GM21619 (cell line): ENCODE data around the gene C19orf44.
"Not testable (repeated sequence)": the region's sequence is repeated elsewhere in the genome, so short reads cannot be mapped to it uniquely, and the experiment has no call there.

Experiments
- ATAC-seq: cut with Tn5 transposase; IDR thresholded peaks from one replicate; pipeline ENCODE4 v1.9.1; 2021; ENCODE audit not compliant: unreplicated experiment

Gene C19orf44

DNA sequence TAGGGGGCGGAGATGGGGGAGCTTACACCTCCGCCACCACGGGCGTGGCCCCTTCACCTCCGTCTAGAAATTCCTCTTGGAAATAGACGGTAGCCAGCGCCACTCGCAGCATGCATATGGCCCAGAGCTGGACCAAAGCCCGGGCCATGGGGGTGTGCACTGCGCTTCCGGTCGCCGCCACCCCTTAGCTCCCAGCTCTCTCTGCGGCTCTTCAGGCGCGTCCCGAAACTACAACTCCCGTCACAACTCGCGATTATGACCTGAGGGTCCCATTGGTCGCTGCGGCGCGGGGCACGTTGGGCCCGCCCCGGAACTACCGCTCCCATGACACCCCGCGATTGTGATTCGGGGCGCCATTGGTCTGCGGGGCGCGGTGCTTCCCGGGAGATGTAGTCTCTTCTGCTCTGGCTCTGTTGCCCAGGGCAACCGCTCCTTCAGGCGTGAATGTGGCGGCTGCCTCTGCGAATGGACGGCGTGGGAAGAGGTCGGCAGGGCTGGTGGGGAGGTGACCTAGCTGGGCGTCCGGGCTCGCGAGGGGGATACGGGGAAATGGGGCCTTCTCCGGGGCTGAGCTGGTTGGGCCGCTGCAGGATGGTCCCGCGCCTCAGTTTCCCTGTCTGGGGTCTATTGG lies at the start of gene C19orf44, which contains the start of gene CALR3:
Gene C19orf44, plus strand, starts transcription at position 413 of the 631 bp plus-strand sequence. CDS start 4,399 bp downstream, outside the sequence.
Gene CALR3, minus strand, starts transcription at position 186 of the 631 bp plus-strand sequence. Its CDS starts 38 bp downstream, at position 148.
- peak; percentile 94 for ATAC-seq

DNA sequence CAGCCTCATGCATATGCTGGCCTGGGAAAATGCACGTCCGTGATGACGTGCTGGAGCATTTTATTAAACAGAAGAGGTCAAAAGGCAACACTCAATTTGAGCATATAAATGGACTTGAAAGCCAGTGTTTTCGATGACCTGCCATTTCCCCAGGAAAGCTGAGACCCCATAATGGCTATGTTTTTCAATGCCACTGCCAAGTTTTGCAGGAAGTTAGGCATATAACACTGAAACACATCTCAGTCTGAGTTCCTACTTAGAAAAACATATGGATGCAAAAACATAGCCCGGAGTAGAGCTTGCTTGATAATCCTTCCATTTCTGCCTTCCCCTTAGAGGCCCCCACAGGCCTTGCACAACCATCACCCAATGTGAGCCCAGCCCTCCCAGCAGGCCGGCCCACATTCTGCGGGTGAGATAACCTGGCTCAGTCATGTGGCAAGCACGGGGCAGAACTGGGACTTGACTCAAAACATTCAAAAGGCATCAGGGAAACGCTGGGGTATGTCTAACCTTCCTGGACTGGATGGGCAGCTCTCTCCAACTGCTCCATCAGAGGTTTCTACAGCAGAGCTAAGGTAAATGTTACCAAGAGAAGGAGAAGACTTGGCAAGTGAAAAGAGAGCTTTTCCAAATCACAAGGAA lies 49.3 kb upstream of the C19orf44 start:
- no peak for ATAC-seq

DNA sequence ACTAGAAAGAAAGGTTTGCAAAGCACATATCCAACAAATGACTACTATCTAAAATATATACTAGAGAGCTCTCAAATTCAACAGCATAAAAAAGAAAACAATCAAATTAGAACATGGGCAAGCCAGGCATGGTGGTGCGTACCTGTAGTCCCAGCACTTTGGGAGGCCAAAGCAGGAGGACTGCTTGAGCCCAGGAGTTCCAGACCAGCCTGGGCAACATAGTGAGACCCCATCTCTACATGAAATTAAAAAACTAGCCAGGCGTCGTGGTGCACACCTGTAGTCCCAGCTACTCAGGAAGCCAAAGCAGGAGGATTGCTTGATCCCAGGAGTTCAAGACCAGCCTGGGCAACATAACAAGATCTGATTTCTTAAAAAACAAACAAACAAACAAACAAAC lies 47.3 kb upstream of the C19orf44 start:
- not testable (repeated sequence) for ATAC-seq

DNA sequence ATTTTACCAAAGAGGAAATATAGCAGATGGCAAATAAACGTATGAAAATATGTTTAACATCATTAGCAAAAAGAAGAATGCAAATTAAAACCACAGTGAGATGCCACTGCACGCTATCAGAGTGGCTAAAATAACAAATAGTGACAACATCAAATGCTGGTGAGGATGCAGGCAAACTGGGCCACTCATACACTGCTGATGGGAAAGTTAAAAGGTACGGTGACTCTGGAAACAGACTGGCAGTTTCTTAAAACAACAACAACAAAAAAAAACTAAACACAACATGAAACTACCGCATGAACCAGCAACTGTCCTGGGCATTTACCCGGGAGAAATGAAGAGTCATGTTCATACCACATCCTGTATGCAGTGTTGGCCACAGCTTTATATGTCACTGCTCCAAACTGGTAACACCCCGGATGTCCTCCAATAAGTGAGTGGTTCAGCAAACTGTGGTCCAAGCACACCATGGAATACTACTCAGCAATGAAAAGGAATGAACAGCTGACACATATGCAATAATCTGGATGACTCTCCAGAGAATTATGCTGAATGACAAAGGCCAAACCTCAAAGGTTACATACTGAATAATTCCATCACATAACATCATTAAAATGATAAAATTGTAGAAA lies 46.7 kb upstream of the C19orf44 start:
- peak; percentile 41 for ATAC-seq

DNA sequence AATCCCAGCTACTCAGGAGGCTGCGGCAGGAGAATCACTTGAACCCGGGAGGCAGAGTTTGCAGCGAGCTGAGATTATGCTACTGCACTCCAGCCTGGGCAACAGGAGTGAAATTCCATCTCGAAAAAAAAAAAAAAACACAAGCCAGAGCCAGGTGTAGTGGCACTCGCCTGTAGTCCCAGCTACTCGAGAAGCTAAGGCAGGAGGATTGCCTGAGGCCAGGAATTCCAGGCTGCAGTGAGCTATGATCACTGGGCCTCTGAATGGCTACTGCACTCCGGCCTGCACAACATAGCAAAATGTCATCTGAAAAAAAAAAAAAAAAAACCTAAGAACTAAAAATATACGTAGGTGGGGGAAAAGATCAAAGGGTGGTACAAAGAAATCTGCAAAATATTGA lies 43.9 kb upstream of the C19orf44 start:
- ATAC-seq = no peak

DNA sequence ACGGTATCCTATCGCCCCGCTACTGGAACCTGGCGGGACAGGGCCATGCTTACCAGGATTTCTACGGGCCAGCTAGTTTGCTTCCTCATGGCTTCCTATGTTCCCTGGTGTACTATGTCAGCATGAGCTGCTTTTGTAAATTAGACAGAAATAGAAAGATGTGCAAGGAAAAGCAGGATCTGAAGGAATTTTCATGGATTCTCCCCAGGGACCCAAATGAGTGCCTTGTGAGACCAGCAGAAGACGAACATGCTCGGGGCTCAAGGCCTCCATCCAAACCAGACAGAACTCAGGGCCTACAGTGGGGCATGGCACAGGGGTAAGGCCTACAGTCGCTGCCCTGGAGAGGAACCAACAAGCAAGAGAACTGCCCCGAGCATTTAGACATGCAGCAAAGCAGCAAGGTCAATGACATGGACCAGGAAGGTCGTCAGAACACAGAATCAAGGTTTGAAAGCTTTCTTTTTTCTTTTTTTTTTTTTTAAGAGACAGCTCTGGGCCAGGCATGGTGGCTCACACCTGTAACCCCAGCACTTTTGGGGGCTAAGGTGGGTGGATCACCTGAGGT lies 41.8 kb upstream of the C19orf44 start:
- ATAC-seq = no peak

DNA sequence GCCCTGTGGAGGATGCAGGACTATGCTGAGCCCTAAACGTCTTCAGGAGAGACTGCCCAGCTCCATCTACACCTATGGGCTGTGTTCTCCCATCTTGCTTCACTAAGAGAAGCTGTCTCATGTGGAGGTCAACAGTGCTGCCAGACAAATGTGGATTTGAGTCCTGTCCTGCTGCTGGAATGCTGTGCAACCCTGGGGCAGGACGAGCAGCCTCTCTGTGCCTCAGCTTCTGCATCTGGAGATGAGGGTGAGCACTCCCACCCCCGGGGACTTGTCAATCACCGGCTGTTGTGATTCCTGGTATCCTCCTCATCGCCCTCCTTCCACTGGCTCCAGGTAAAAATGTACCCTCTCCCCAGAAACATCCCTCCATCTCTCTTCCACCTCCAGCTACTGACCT lies 40.7 kb upstream of the C19orf44 start:
- no peak for ATAC-seq

DNA sequence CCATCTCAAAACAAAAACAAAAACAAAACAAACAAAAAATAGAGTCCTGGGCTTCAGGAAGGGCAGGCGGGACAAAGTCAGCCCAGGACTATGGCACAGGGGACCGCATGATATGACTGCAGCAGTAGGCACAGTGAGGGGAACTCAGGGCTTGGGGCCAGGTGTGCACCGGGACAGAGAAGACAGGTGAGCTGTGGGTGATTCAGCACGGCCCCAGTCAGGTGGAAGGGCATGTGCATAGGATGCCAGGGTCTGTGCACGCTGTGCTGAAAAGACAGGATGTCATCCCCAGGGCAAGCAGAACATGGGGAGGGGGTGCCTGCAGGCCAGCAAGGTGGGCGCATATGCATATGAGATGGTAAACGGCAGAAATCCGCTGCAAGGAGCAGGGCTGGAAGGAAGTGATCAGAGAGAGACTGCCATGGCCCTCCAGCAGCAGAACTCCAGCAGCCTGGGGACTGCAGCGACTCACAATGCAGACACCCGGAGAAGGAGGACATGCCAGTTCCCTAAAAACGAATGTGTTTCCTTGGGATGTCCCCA lies 39.5 kb upstream of the C19orf44 start:
- ATAC-seq = no peak

DNA sequence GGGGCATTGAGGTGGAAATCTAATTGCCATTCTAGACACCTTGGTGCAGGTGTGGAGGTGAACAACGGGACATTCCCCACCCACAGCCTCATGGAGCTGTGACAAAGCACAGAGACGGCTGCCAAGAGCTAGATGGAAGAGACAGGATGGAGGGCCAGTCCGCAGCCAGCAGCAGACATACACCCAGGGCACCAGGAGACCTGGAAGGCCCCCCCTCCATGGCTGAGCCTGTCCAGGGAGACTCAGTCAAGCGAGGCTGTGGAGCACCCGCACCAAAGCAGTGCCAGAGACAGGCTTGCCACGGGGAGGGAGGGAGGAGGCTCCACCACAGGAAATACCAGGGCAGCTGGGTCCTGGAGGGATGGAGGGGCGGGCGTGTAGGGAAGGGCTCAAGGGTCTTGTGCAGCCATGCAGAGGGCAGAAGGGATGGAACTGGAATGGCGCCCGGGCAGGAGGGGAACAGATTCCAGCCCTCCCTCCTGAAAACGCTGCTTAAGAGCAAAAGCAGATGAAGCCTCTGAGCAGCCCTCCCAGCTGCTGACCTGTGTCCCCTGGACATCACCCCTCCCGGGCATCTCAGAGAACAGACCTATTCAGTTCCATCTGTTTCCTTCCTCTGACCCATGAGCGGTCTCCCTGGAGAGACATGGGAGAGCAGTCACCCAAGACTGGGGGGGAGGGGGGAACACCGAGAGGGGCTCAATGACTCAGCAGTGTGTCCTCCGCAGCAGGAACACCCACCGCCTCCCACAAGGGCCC lies 38.8 kb upstream of the C19orf44 start:
- no peak for ATAC-seq

DNA sequence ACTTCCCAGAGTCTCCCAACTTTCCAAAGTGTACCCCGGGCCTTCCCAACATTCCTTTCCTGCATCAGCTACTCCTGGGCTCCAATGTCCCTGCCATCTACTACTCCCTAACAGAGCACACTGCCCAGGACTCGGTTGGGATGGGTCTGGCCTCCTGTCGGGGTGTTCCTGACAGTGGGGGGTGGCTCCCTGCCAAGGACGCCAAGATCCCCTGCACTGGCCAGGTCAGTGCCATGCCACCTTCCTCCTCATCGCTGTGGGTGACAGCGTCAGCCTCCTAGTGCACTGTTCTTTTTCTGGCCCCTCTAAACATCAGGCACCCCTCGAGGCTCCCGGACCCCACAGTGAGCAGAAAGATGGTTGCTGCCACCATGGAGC lies 38.3 kb upstream of the C19orf44 start:
- no peak for ATAC-seq

DNA sequence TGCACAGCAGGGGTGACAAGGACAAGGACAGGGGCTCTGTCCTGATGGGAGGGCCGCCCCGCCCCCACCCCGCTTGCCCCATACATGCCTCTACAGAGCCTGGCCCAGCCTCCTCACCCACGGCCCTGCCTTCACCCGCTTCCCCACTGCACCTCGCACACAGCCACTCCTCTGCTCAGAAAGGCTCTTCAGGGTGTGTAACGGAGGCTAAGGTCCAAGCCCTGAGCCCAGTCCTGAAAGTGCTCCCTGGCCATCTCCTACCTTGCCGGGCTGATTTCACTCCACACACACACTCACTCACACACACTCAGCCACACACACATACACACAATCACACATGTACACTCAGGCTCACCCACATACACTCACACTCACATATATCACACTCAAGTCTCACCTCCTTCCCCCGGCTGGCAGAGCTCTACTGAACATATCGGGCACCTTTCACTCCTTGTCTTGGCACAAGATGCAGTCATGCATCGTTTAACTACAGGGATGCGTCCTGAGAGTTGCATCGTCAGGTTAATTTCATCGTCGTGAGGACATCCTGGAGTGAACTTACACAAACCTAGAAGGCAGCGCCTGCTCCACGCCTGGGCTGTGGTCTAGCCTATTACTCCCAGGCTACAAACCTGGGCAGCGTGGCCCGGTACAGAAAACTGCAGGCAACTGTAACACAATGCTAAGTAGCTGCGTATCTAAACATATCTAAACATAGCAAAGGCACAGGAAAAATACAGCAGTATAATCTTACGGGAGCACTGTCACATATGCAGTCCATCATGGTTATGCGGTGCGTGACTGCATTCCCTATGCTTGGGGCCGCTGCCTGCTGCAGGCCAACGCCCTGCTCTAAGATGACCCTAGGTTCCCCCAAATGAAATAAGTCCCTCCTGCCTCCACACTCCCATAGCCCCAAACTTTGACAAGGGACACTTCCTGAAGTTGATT lies 37.5 kb upstream of the C19orf44 start:
- no peak for ATAC-seq

DNA sequence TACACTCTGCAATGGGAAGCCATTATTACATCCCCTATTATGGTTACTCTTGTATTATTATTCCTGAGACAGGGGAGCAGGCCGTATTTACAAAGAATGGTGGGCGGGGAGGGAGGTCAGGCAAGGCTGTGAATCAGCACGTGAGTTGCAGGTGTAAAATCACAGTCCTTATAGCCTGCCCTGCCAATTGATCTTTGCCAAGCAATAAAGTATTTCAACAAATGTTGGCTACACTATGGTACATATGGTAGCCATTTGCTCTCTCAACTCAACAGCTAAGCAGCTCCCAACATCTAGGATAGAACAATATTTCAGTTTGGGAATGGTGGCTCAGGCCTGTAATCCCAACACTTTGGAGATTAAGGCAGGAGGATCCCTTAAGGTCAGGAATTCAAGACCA lies 36.5 kb upstream of the C19orf44 start:
- ATAC-seq = no peak

DNA sequence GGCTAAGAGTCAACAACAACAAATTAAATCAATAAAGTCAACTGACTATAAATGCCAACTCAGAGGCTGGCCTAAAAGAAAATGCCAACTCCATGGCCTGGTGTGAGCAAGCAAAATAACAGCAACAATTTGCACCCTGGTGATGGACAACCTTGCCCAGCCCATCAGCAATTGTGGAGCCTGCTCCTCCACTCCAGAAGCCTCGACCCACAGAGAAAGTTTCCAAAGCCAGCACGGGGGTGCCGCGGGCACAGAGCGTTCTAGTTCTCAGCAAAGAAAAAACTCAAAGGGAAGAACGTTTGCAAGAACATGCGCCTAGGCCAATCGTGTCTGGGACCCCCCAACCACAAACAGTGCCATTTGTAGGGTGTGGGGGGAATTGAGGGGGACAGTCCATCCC lies 35.7 kb upstream of the C19orf44 start:
- no peak for ATAC-seq

DNA sequence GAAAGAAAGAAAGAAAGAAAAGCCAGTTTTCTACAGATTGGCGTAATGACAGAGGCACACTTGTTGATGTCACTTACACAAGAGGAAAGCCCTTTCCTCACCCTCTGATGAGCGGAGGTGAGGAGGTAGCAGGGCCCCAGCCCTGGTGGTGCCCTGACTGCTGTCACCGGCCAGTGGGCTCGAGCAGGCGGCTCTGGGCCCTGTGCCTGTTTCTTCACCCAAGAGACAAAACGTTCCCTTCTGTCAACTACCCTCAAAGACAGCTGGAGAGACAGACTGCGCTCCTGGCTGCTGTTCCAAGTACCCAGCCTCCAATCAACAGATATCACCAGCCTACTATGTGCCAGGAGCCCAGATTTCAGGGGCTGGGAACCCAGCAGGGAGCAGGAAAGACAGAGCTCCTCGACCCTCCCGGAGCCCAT lies 34.6 kb upstream of the C19orf44 start:
- no peak for ATAC-seq

DNA sequence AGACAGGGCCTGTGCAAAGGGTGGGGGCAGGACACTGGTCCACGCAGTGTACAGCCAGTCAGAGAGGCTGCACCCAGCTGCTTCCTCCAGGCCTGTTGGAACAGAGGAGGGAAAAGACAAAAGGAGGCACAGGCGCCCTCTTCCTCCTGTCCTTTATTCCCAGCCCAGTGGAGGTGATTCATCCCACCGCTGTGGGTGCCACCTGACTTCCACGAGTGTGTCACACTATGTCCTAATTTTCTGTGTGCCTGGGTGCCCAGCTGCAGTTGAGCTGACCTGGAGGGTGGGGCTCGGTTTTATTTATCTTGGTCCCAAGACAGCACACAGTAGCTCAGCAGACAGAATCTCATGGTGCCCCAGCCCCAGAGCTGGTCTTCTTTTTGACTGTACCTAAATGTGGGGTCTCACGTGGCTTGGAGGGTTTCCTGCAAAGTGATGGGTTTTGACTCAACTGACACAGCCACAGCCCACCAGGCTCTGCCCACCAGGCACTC lies 33.4 kb upstream of the C19orf44 start:
- no peak for ATAC-seq

DNA sequence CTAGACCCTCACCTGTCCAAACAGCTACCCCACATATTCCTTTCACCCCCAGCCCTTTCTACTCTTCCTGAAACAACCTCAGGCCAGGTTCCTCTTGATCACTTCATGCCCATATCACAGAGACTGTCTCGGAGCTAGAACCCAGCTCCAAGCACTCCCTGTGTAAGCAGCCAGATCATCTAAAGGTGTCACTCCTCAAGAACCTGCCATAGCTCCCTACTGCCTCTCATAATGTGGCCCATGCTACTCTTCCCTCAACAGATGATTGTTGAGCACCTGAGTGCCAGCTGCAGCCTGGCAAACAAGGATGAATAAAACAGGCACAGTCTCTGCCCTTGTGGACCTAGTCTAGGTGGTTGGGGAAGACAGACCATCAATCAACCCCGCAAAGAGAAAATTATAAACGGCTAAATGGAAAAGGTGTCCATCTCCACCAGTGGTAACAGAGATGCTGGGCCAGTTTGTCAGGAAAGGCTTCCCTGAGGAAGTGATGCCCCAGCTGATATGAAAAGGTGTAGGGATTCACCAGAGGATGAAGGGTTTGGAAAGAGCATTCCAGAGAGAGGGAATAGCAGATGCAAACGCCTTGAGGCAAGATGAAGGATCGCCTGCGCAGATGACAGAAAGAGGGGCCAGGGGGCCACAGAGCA lies 32.7 kb upstream of the C19orf44 start:
- ATAC-seq = no peak

DNA sequence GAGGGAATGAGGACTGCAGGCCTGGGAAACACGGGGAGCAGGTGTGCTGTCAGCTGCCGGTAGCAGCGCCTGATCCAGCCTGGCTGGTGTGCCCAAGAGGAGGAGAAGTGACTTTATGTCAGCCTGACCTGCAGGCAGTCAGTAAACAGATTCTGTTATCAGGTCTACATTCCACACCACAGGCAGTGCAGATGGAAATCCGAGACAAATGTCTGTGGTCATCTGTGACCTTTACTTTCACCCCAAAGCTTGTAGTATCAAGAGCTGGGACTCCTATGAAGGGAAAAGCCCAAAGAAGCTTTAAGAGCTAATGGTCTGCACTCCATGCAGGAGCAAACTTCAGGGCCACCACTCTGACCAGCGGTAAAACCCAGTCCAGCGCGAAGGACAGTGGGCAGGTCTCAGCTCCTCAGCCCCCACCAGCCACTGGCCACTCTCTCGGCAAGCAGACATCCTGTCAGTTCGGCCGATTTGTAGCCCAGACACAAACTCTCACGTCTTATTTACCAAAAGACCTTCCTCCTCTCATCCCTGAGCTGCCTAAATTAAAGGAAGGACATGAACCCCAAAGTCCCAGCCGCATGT lies 32.1 kb upstream of the C19orf44 start:
- no peak for ATAC-seq

DNA sequence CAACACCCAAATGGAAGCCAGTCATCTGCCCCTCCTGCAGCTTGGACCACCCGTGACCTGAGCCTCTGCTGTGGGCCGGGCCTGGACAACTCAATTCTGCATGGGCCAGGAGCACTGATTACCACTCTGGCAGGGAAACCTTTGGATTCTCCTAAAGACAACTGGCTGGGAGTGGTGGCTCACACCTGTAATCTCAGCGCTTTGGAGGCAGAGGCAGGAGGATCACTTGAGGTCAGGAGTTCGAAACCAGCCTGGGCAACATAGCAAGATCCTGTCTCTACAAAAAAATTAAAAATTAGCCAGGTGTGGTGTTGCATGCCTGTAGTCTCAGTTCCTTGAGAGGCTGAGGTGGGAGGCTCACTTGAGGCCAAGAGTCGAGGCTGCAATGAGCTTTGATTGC lies 31.0 kb upstream of the C19orf44 start:
- no peak for ATAC-seq
